HL-60/S4 (cell line): ENCODE data around the gene ZXDC.

Experiments
- in situ Hi-C: fragments of 300-500 bp; cut with MboI; formaldehyde crosslinking; loops from 2 replicates; pipeline ENCODE4 v1.14.3; 2022; ENCODE audit warnings: low sequenced_read_pairs

The ZXDC gene

GRCh38 chr3:126399756-126400155 lies 75.9 kb downstream of the ZXDC start:
- in situ Hi-C loops: loop anchor here (25.0 kb wide), 2 partner anchors 137 to 262 kb away; no protein-coding TSS in a partner anchor

GRCh38 chr3:126399351-126399735 lies 76.3 kb downstream of the ZXDC start:
- in situ Hi-C loops: loop anchor here (25.0 kb wide), 2 partner anchors 137 to 262 kb away; no protein-coding TSS in a partner anchor

- in situ Hi-C loops: loop anchor here (25.0 kb wide), 2 partner anchors 136 to 261 kb away; no protein-coding TSS in a partner anchor
These were observed 77.0 kb downstream of the ZXDC start for GRCh38 chr3:126398423-126399350.

GRCh38 chr3:126397610-126398422 lies 77.9 kb downstream of the ZXDC start:
- in situ Hi-C loops: loop anchor here (25.0 kb wide), 2 partner anchors 136 to 261 kb away; no protein-coding TSS in a partner anchor

GRCh38 chr3:126396536-126396935 lies 79.2 kb downstream of the ZXDC start:
- in situ Hi-C loops: loop anchor here (25.0 kb wide), 2 partner anchors 134 to 259 kb away; no protein-coding TSS in a partner anchor

GRCh38 chr3:126395846-126396513 lies 79.7 kb downstream of the ZXDC start:
- in situ Hi-C loops: loop anchor here (25.0 kb wide), 2 partner anchors 134 to 259 kb away; no protein-coding TSS in a partner anchor

- in situ Hi-C loops: loop anchor here (25.0 kb wide), 2 partner anchors 133 to 258 kb away; no protein-coding TSS in a partner anchor
These were observed 80.7 kb downstream of the ZXDC start for GRCh38 chr3:126394977-126395321.

GRCh38 chr3:126394179-126394976 lies 81.3 kb downstream of the ZXDC start, which contains the start of gene CFAP100:
CFAP100 (plus strand) TSS chr3:126394909; CDS start chr3:126396001, 1,092 bp downstream.
- in situ Hi-C loops: loop anchor here (25.0 kb wide), 2 partner anchors 132 to 257 kb away; no protein-coding TSS in a partner anchor

- in situ Hi-C loops: loop anchor here (25.0 kb wide), 2 partner anchors 131 to 256 kb away; no protein-coding TSS in a partner anchor
These were observed 82.1 kb downstream of the ZXDC start for GRCh38 chr3:126393563-126393962.

- in situ Hi-C loops: loop anchor here (25.0 kb wide), 2 partner anchors 130 to 255 kb away; no protein-coding TSS in a partner anchor
These were observed 83.4 kb downstream of the ZXDC start for GRCh38 chr3:126392246-126392645.

- in situ Hi-C loops: loop anchor here (25.0 kb wide), 2 partner anchors 129 to 254 kb away; no protein-coding TSS in a partner anchor
These were observed 84.1 kb downstream of the ZXDC start for GRCh38 chr3:126391631-126392030.

GRCh38 chr3:126390751-126391150 lies 84.9 kb downstream of the ZXDC start:
- in situ Hi-C loops: loop anchor here (25.0 kb wide), 2 partner anchors 128 to 253 kb away; no protein-coding TSS in a partner anchor

GRCh38 chr3:126390201-126390600 lies 85.5 kb downstream of the ZXDC start:
- in situ Hi-C loops: loop anchor here (25.0 kb wide), 2 partner anchors 128 to 253 kb away; no protein-coding TSS in a partner anchor

GRCh38 chr3:126389794-126390146 lies 85.9 kb downstream of the ZXDC start:
- in situ Hi-C loops: loop anchor here (25.0 kb wide), 2 partner anchors 127 to 252 kb away; no protein-coding TSS in a partner anchor

- in situ Hi-C loops: loop anchor here (25.0 kb wide), 2 partner anchors 127 to 252 kb away; no protein-coding TSS in a partner anchor
These were observed 86.4 kb downstream of the ZXDC start for GRCh38 chr3:126389112-126389793.
